Ovary (tissue), 9 donors: ENCODE results near the gene NT5C2. TPM values are rescaled to one million over a fixed set of nuclear protein-coding genes. Genes with fewer than 3 reads are reported as not detected.
A peak's percentile ranks its signal among the peaks of the same experiment; 100 is the strongest.

ENCODE experiments used
- DNase-seq, 5 donors: peaks; one replicate each; pipeline ENCODE4 v3.0.0-alpha.2; 2019 to 2020
- H3K27ac ChIP-seq, 2 donors: fragments of 200-600 bp; one replicate each; pipeline versions ENCODE4 v1.5.1 to v1.8.0; 2019 to 2022
- H3K27me3 ChIP-seq: fragments of 200-600 bp; one replicate; pipeline ENCODE4 v1.8.0; 2022
- H3K36me3 ChIP-seq: fragments of 200-600 bp; sonication (generic); one replicate; pipeline ENCODE4 v1.5.1; 2019
- H3K4me1 ChIP-seq: one replicate; pipeline ENCODE4 v1.8.1; 2013; ENCODE audit warnings: mild to moderate bottlenecking, moderate library complexity; ENCODE audit not compliant: insufficient read depth
- H3K4me3 ChIP-seq: fragments of 200-600 bp; sonication (generic); one replicate; pipeline ENCODE4 v1.5.1; 2017
- H3K9me3 ChIP-seq, 2 donors: fragments of 200-600 bp in 1 of 2; sonication (generic) in 1 of 2; one replicate each; pipeline versions ENCODE4 v1.5.1 to v1.8.1; 2013 to 2019; ENCODE audit warnings: mild to moderate bottlenecking in 1 of 2, moderate library complexity in 1 of 2
- EP300 ChIP-seq: sonication (generic); formaldehyde crosslinking; IDR thresholded peaks from one replicate; pipeline ENCODE4 v1.6.1; 2017; ENCODE audit warnings: antibody characterized with exemption
- POLR2A ChIP-seq: fragments of 450-650 bp; IDR thresholded peaks from one replicate; pipeline ENCODE4 v1.6.1; 2017; ENCODE audit warnings: antibody characterized with exemption, mild to moderate bottlenecking, moderate library complexity
- WGBS, 3 donors: extraction: QIAGEN DNeasy Blood & Tissue Kit in 1 of 3; methylation state at CpG; one replicate each; pipeline versions ENCODE4 v1.1.5 to v1.1.7; 2013 to 2017; 5-methylcytosine and 5-hydroxymethylcytosine counted together
- intact Hi-C, 4 donors: fragments of 100-400 bp; cut with DNase I; formaldehyde crosslinking; loops; one replicate each; pipeline versions ENCODE4 v1.11.0 to v1.15.1; 2022 to 2023
- polyA plus RNA-seq, 2 donors: library from polyadenylated mRNA; stranded (reverse); fragments of 200-250 nt in 1 of 2; fragments of 350-450 nt in 1 of 2; fragmentation: Illumina TruSeq in 1 of 2; extraction: RNeasy Lipid Tissue Mini Kit (QIAGEN cat#74804) in 1 of 2; gene quantifications; one replicate each; pipeline ENCODE4 v1.2.3, GENCODE V29; 2013 to 2014
- total RNA-seq, 7 donors: library from RNA; depleted of rRNA in 2 of 7; stranded (reverse); fragments of >200 nt in 2 of 7; fragmentation: NEBNext Ultra II Directional in 3 of 7; extraction: Animal tissue kit (Norgen Biotek cat#: 25700) in 3 of 7; gene quantifications; one replicate each; pipeline versions ENCODE4 v1.1.0 to v1.2.4, GENCODE V29; 2016 to 2023
- TF ChIP-seq, protein P1 (sequence below), 3 donors: fragments of 450-650 bp in 2 of 3; fragments of 200-600 bp in 1 of 3; IDR thresholded peaks; one replicate each; pipeline versions ENCODE4 v1.5.1 to v1.8.0; 2016 to 2022; ENCODE audit warnings: antibody characterized with exemption in 3 of 3, mild to moderate bottlenecking in 1 of 3
- donor health status: DM: no; HTN: no; CAD: no; lungs with moderate emphysema.
- donor health status: DM: no; HTN: no; CAD: no.
- donor health status: Bipolar disorder and iron deficiency.
- donor health status: DM: yes; HTN: yes; CAD: no.
- donor health status: DM: no; HTN: no; CAD: no.
- donor health status: DM: yes; HTN: yes; CAD: no.

NT5C2 gene
- total and polyA plus RNA-seq, 9 donors: 49.1 to 92.3 (median 62.0) TPM

DNA sequence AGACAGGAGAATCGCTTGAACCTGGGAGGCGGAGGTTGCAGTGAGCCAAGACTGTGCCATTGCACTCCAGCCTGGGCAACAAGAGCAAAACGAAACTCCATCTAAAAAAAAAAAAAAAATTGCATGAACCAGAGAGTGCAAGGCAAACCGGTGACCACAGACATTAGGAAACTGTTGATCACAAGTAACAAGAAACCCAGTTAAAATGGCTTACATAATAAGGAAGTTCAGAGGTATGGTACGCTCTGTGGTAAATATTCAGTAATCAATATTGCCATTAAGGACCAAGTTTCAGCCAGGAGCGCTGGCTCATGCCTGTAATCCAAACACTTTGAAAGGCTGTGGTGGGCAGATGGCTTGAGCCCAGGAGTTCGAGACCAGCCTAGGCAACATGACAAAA lies 9.2 kb upstream of the NT5C2 start:
- Histone ChIP-seq H3K9me3 (no peaks in the 10 kb centered on the region), H3K27ac (no peak overlapping the region), H3K36me3 (no peaks in the 10 kb centered on the region), H3K4me1 (no peaks in the 10 kb centered on the region), H3K4me3 (no peak overlapping the region), H3K27me3 (no peaks in the 10 kb centered on the region)
- 85 to 86% (median 85%) methylated on average over 7 of the region's 7 CpGs for WGBS, 3 donors
- TF ChIP-seq POLR2A (no peak), EP300 (no peak)
- TF ChIP-seq, protein P1, sequence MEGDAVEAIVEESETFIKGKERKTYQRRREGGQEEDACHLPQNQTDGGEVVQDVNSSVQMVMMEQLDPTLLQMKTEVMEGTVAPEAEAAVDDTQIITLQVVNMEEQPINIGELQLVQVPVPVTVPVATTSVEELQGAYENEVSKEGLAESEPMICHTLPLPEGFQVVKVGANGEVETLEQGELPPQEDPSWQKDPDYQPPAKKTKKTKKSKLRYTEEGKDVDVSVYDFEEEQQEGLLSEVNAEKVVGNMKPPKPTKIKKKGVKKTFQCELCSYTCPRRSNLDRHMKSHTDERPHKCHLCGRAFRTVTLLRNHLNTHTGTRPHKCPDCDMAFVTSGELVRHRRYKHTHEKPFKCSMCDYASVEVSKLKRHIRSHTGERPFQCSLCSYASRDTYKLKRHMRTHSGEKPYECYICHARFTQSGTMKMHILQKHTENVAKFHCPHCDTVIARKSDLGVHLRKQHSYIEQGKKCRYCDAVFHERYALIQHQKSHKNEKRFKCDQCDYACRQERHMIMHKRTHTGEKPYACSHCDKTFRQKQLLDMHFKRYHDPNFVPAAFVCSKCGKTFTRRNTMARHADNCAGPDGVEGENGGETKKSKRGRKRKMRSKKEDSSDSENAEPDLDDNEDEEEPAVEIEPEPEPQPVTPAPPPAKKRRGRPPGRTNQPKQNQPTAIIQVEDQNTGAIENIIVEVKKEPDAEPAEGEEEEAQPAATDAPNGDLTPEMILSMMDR (IDR thresholded peaks at IDR 0.05): no peak
- DNase-seq: no peak
- intact Hi-C loops: no loop called here

DNA sequence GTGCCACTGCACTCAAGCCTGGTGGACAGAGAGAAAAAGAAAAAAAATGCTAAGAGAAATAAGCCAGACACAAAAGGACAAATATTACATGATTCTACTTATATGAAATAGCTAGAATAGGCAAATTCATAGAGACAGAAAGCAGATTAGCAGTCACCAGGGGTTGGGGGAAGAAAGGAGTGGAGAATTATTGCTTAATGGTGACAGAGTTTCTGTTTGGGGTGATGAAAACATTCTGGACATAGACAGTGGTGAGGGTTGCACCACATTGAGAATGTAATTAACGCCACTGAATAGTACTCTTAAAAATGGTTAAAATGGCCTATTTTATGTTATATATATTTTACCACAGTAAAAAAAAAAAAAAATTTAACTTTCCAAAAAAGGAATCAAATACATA lies 6.4 kb upstream of the NT5C2 start:
- intact Hi-C loops: no loop called here
- Histone ChIP-seq H3K36me3 (no peaks in the 10 kb centered on the region), H3K4me1 (peaks cover 3% of the 10 kb centered on the region), H3K27me3 (no peaks in the 10 kb centered on the region), H3K27ac (no peak overlapping the region), H3K4me3 (no peak overlapping the region), H3K9me3 (no peaks in the 10 kb centered on the region)
- WGBS, 3 donors: 96 to 100% (median 96%) methylated on average over 1 of the region's 1 CpG
- TF ChIP-seq POLR2A (no peak), EP300 (no peak)
- TF ChIP-seq, protein P1 (IDR thresholded peaks at IDR 0.05): no peak
- DNase-seq: no peak

DNA sequence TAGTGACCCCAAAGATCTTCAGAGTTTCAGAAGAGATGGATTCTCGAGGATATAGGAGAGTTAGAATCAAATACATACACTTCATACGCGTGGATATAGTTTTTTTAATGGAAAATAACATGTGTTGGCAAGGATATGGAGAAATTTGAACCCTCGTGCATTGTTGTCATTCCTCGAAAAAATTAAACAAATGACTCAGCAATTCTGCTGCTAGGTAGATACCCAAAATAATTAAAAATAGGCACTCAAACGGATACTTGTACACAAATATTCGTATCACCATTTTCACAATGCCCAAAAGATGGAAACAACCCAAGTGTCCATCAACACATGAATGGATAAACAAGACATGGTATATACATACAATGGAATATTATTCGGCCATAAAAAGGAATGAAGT lies 5.6 kb upstream of the NT5C2 start:
- H3K27me3 ChIP-seq: no peaks in the 10 kb centered on the region
- H3K36me3 ChIP-seq: no peaks in the 10 kb centered on the region
- H3K4me1 ChIP-seq: peaks cover 7% of the 10 kb centered on the region
- TF ChIP-seq, protein P1 (IDR thresholded peaks at IDR 0.05): no peak
- TF ChIP-seq EP300: no peak
- TF ChIP-seq POLR2A: no peak
- intact Hi-C loops: no loop called here
- no peaks in the 10 kb centered on the region for H3K9me3 ChIP-seq
- H3K27ac ChIP-seq: no peak overlapping the region
- no peak overlapping the region for H3K4me3 ChIP-seq
- no peak for DNase-seq
- 56 to 73% (median 71%) methylated on average over 8 of the region's 8 CpGs for WGBS, 3 donors

DNA sequence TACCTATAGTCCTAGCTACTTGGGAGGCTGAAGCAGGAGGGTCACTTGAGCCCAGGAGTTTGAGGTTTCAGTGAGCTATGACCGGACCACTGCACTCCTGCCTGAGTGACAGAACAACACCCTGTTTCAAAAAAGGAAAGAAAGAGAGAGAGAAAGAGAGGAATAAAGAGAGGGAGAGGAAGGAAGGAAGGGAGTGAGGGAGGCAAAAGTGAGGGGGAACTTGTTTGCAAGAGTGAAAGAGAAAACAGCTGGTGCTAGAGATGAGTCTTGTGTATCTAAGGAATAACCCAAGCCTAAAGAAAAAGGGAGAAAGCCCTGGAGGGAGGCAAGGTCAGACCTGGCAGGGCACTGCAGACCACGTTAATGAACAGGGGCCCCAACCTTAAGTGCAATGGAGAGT lies 4.8 kb upstream of the NT5C2 start:
- 60 to 72% (median 69%) methylated on average over 2 of the region's 2 CpGs for WGBS, 3 donors
- no peaks in the 10 kb centered on the region for H3K9me3 ChIP-seq
- no peak overlapping the region for H3K4me3 ChIP-seq
- H3K4me1 ChIP-seq: peaks cover 9% of the 10 kb centered on the region
- no peaks in the 10 kb centered on the region for H3K27me3 ChIP-seq
- H3K27ac ChIP-seq: no peak overlapping the region
- DNase-seq: no peak
- no peaks in the 10 kb centered on the region for H3K36me3 ChIP-seq
- intact Hi-C loops: no loop called here
- no peak for TF ChIP-seq EP300

DNA sequence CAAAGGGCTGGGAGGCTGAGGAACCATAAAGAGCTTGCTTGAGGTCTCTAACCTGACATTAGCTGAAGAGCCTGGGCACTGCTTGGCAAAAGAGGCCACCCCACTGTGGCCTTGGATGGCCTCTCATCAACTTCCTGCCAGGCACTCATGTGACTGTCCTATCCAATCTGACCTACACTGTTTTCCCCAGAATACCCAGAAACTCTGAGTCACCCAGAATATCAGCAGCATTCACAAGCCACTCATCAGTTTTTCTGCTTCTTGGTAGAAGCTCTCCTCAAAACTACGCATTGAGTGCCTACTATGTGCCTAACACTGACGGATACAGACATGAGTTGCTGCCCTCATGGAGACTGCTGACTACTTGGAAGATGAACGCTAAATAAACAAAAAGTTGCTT lies 4.1 kb upstream of the NT5C2 start:
- no peak overlapping the region for H3K27ac ChIP-seq
- no peaks in the 10 kb centered on the region for H3K36me3 ChIP-seq
- peaks cover 9% of the 10 kb centered on the region for H3K4me1 ChIP-seq
- intact Hi-C loops: no loop called here
- 64 to 75% (median 72%) methylated on average over 3 of the region's 3 CpGs for WGBS, 3 donors
- no peaks in the 10 kb centered on the region for H3K27me3 ChIP-seq
- H3K4me3 ChIP-seq: no peak overlapping the region
- H3K9me3 ChIP-seq: no peaks in the 10 kb centered on the region
- DNase-seq: peak in 2 of 5 donors; percentile 18 to 36
- TF ChIP-seq, protein P1 (IDR thresholded peaks at IDR 0.05): no peak
- no peak for TF ChIP-seq EP300
- no peak for TF ChIP-seq POLR2A
